Ectodermal cell (in vitro differentiated cells): ENCODE results near the gene TULP4.
"Not testable (repeated sequence)": the region's sequence is repeated elsewhere in the genome, so short reads cannot be mapped to it uniquely, and the experiment has no call there.

Experiments
- H3K27ac ChIP-seq: 2 replicates; pipeline ENCODE4 v1.7.0; 2013; ENCODE audit warnings: mild to moderate bottlenecking, low read depth, low read length; ENCODE audit not compliant: insufficient read depth, poor library complexity, severe bottlenecking
- H3K27me3 ChIP-seq: 2 replicates; pipeline ENCODE4 v1.7.0; 2013; ENCODE audit warnings: mild to moderate bottlenecking, low read length; ENCODE audit not compliant: insufficient read depth, control insufficient read depth, poor library complexity, severe bottlenecking
- H3K36me3 ChIP-seq: one replicate; pipeline ENCODE4 v1.7.0; 2013; ENCODE audit warnings: low read length; ENCODE audit not compliant: control insufficient read depth, insufficient read depth
- H3K4me1 ChIP-seq: one replicate; pipeline ENCODE4 v1.7.0; 2013; ENCODE audit warnings: low read length; ENCODE audit not compliant: control insufficient read depth, insufficient read depth
- H3K4me3 ChIP-seq: 2 replicates; pipeline ENCODE4 v1.7.0; 2013; ENCODE audit warnings: low read depth, low read length, control low read depth; ENCODE audit not compliant: insufficient read depth
- H3K9me3 ChIP-seq: 2 replicates; pipeline ENCODE4 v1.7.0; 2013; ENCODE audit warnings: mild to moderate bottlenecking, low read length, moderate library complexity; ENCODE audit not compliant: control insufficient read depth
- WGBS, 2 experiments: methylation state at CpG; one replicate each; pipeline ENCODE4 v1.1.7; 2013; ENCODE audit warnings: missing lambda C conversion rate in 2 of 2; 5-methylcytosine and 5-hydroxymethylcytosine counted together

TULP4 gene

GRCh38 chr6:158340252-158340651 is 28.0 kb downstream of the TULP4 start:
- Histone ChIP-seq H3K36me3 (no peaks in the 10 kb centered on the region), H3K4me1 (peaks cover 7% of the 10 kb centered on the region), H3K27ac (no peak overlapping the region), H3K9me3 (no peaks in the 10 kb centered on the region), H3K4me3 (no peak overlapping the region), H3K27me3 (no peaks in the 10 kb centered on the region)
- WGBS, 2 experiments, result 94 to 98% methylated on average over 4 of the region's 4 CpGs

GRCh38 chr6:158344534-158344933 is 32.3 kb downstream of the TULP4 start:
- Histone ChIP-seq H3K27ac (no peak overlapping the region), H3K36me3 (peaks cover 3% of the 10 kb centered on the region), H3K4me3 (no peak overlapping the region), H3K4me1 (peaks cover 7% of the 10 kb centered on the region), H3K27me3 (no peaks in the 10 kb centered on the region), H3K9me3 (no peaks in the 10 kb centered on the region)
- WGBS, 2 experiments, result 97 to 98% methylated on average over 4 of the region's 4 CpGs

- not testable (repeated sequence) for H3K4me3 ChIP-seq, H3K4me1 ChIP-seq, H3K36me3 ChIP-seq, H3K27me3 ChIP-seq, H3K27ac ChIP-seq, H3K9me3 ChIP-seq
- 94 to 97% methylated on average over 6 of the region's 6 CpGs for WGBS, 2 experiments
Measured at GRCh38 chr6:158345444-158345843, 33.2 kb downstream of the TULP4 start.

- Histone ChIP-seq H3K4me3 (no peak overlapping the region), H3K27me3 (no peaks in the 10 kb centered on the region), H3K9me3 (no peaks in the 10 kb centered on the region), H3K27ac (no peak overlapping the region), H3K36me3 (peaks cover 3% of the 10 kb centered on the region), H3K4me1 (peaks cover 7% of the 10 kb centered on the region)
- WGBS, 2 experiments, result 95% methylated on average over 2 of the region's 2 CpGs
Measured at GRCh38 chr6:158347335-158347734, 35.1 kb downstream of the TULP4 start.

GRCh38 chr6:158348737-158349504 is 36.7 kb downstream of the TULP4 start:
- H3K9me3 ChIP-seq, H3K36me3 ChIP-seq, H3K4me1 ChIP-seq, H3K4me3 ChIP-seq, H3K27ac ChIP-seq, H3K27me3 ChIP-seq: not testable (repeated sequence)
- 89 to 90% methylated on average over 47 of the region's 47 CpGs for WGBS, 2 experiments

- WGBS, 2 experiments, result 94 to 96% methylated on average over 51 of the region's 54 CpGs
- not testable (repeated sequence) for H3K27me3 ChIP-seq, H3K4me3 ChIP-seq, H3K27ac ChIP-seq, H3K4me1 ChIP-seq, H3K36me3 ChIP-seq, H3K9me3 ChIP-seq
Measured at GRCh38 chr6:158349505-158350275, 37.4 kb downstream of the TULP4 start.

GRCh38 chr6:158350731-158351130 is 38.5 kb downstream of the TULP4 start:
- H3K9me3 ChIP-seq, H3K4me1 ChIP-seq, H3K36me3 ChIP-seq, H3K27me3 ChIP-seq, H3K27ac ChIP-seq, H3K4me3 ChIP-seq: not testable (repeated sequence)
- WGBS, 2 experiments, result 95 to 96% methylated on average over 7 of the region's 7 CpGs

- H3K27ac ChIP-seq, result no peak overlapping the region
- H3K9me3 ChIP-seq, result no peaks in the 10 kb centered on the region
- H3K4me1 ChIP-seq, result no peaks in the 10 kb centered on the region
- WGBS, 2 experiments, result 93 to 96% methylated on average over 13 of the region's 13 CpGs
- H3K27me3 ChIP-seq, result no peaks in the 10 kb centered on the region
- H3K36me3 ChIP-seq, result no peaks in the 10 kb centered on the region
- no peak overlapping the region for H3K4me3 ChIP-seq
Measured at GRCh38 chr6:158353883-158354877, 41.9 kb downstream of the TULP4 start.

GRCh38 chr6:158356586-158357546 is 44.6 kb downstream of the TULP4 start:
- Histone ChIP-seq H3K27ac (no peak overlapping the region), H3K9me3 (no peaks in the 10 kb centered on the region), H3K27me3 (no peaks in the 10 kb centered on the region), H3K36me3 (no peaks in the 10 kb centered on the region), H3K4me3 (no peak overlapping the region), H3K4me1 (no peaks in the 10 kb centered on the region)
- WGBS, 2 experiments, result 92 to 94% methylated on average over 12 of the region's 12 CpGs
